ENCODE results near the gene BUD13. TPM values are rescaled to one million over a fixed set of nuclear protein-coding genes. Genes with fewer than 3 reads are reported as not detected.

The BUD13 gene
- total and polyA plus RNA-seq, 2 experiments from 2014 or later, result 6.3 to 8.2 TPM

- no peaks in the 10 kb centered on the region for H3K36me3 ChIP-seq (ENCODE audit: low read depth)
- H3K79me2 ChIP-seq (ENCODE audit: insufficient read depth), result no peaks in the 10 kb centered on the region
- no peak overlapping the region for H2AFZ ChIP-seq
- H3F3A ChIP-seq (ENCODE audit: insufficient read depth), result no peaks in the 10 kb centered on the region
- peaks cover 8% of the 10 kb centered on the region; the same call in 1 of the 2 replicates for H3K4me1 ChIP-seq (ENCODE audit: insufficient read depth)
- no peaks in the 10 kb centered on the region for H4K20me1 ChIP-seq (ENCODE audit: insufficient read depth)
- no peak overlapping the region for H3K9ac ChIP-seq
- no peak for TF ChIP-seq EZH2phosphoT487 (IDR thresholded peaks at IDR 0.05; ENCODE audit: insufficient read depth, low read depth)
- TF ChIP-seq EZH2 (IDR thresholded peaks at IDR 0.05; ENCODE audit: insufficient read depth, poor library complexity, severe bottlenecking), result no peak
- H3K9me2 ChIP-seq (ENCODE audit: insufficient read depth), result no peaks in the 10 kb centered on the region
- no peak for DNase-seq
- H3K9me3 ChIP-seq (ENCODE audit: low read depth), result no peaks in the 10 kb centered on the region
- in situ Hi-C loops (cut with MboI), result no loop called here
- H3K27me3 ChIP-seq (replicated peaks; ENCODE audit: insufficient read depth), result no peaks in the 10 kb centered on the region; the same call in none of the 2 replicates
- H3K27ac ChIP-seq, result no peak overlapping the region
- H3K4me3 ChIP-seq, result no peak overlapping the region
- 74 to 79% methylated on average over 5 to 7 of the region's 7 CpGs for WGBS, 2 experiments (ENCODE audit: low coverage in 1 of 2, low lambda C conversion rate in 2 of 2, missing lambda C conversion rate in 2 of 2)
- H3K4me2 ChIP-seq (ENCODE audit: unreplicated experiment), result no peak overlapping the region
These were observed 49.3 kb downstream of the BUD13 start for GRCh38 chr11:116723511-116723910.

DNA sequence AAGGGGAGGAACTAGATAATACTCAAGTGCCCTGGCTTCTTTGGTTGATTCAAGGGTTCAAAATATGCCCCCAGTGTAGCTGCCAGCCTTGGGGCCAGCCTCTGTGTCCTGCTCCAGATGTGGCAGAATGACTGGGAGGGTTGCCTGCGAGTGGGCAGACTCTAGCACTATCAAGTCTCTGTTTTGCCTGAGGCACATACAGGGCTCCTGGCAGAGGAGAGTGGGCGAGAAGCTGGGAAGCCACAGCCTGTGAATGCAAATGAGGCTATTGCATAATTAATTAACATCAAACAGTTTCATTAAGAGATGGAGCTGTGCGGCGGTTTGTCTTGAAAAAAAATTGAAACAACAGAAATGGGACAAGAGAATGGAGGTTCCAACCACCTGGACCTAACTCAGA, 50.8 kb downstream of the BUD13 start:
- Histone ChIP-seq H2AFZ (no peak overlapping the region), H3K9me3 (ENCODE audit: low read depth) (no peaks in the 10 kb centered on the region), H3K4me2 (ENCODE audit: unreplicated experiment) (no peak overlapping the region), H3K4me1 (ENCODE audit: insufficient read depth) (peaks cover 8% of the 10 kb centered on the region; the same call in 1 of the 2 replicates), H3F3A (ENCODE audit: insufficient read depth) (no peaks in the 10 kb centered on the region), H3K27ac (no peak overlapping the region), H3K4me3 (no peak overlapping the region), H3K79me2 (ENCODE audit: insufficient read depth) (no peaks in the 10 kb centered on the region), H4K20me1 (ENCODE audit: insufficient read depth) (no peaks in the 10 kb centered on the region), H3K9ac (no peak overlapping the region), H3K27me3 (replicated peaks; ENCODE audit: insufficient read depth) (no peaks in the 10 kb centered on the region; the same call in 1 of the 2 replicates), H3K36me3 (ENCODE audit: low read depth) (no peaks in the 10 kb centered on the region), H3K9me2 (ENCODE audit: insufficient read depth) (no peaks in the 10 kb centered on the region)
- no peak for TF ChIP-seq EZH2 (IDR thresholded peaks at IDR 0.05; ENCODE audit: insufficient read depth, poor library complexity, severe bottlenecking)
- TF ChIP-seq EZH2phosphoT487 (IDR thresholded peaks at IDR 0.05; ENCODE audit: insufficient read depth, low read depth), result no peak
- no peak for DNase-seq
- in situ Hi-C loops (cut with MboI), result no loop called here
- 88% methylated on average over 4 of the region's 4 CpGs for WGBS, 2 experiments (ENCODE audit: low coverage in 1 of 2, low lambda C conversion rate in 2 of 2, missing lambda C conversion rate in 2 of 2)

DNA sequence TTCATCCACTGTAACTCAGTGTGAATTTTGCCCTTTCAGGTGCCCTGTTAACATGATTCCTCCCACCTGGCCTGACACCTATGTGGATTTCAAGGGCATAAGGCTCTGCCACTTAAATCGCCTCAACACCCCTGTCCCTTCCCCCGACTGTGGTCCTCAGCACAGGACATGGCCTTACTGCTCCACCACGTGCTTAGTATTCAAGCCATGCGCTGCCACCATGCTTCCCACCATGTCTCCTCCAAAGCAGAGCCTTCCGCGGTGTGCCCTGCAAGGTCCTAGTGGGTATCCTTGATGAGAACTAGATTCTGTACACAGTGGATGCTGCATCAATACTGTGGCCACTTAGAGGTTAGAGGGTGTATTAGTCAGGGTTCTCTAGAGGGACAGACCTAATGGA, 51.9 kb downstream of the BUD13 start:
- in situ Hi-C loops (cut with MboI), result no loop called here
- Histone ChIP-seq H3K79me2 (ENCODE audit: insufficient read depth) (no peaks in the 10 kb centered on the region), H2AFZ (no peak overlapping the region), H3K27me3 (replicated peaks; ENCODE audit: insufficient read depth) (no peaks in the 10 kb centered on the region; the same call in 1 of the 2 replicates), H3K27ac (no peak overlapping the region), H3K4me2 (ENCODE audit: unreplicated experiment) (no peak overlapping the region), H3K36me3 (ENCODE audit: low read depth) (no peaks in the 10 kb centered on the region), H3K9ac (no peak overlapping the region), H3F3A (ENCODE audit: insufficient read depth) (no peaks in the 10 kb centered on the region), H3K4me3 (no peak overlapping the region), H3K9me2 (ENCODE audit: insufficient read depth) (no peaks in the 10 kb centered on the region), H3K4me1 (ENCODE audit: insufficient read depth) (peaks cover 3% of the 10 kb centered on the region; the same call in 1 of the 2 replicates), H3K9me3 (ENCODE audit: low read depth) (no peaks in the 10 kb centered on the region), H4K20me1 (ENCODE audit: insufficient read depth) (no peaks in the 10 kb centered on the region)
- WGBS, 2 experiments (ENCODE audit: low coverage in 1 of 2, low lambda C conversion rate in 2 of 2, missing lambda C conversion rate in 2 of 2), result 74 to 75% methylated on average over 6 of the region's 6 CpGs
- TF ChIP-seq EZH2 (IDR thresholded peaks at IDR 0.05; ENCODE audit: insufficient read depth, poor library complexity, severe bottlenecking) (no peak), EZH2phosphoT487 (IDR thresholded peaks at IDR 0.05; ENCODE audit: insufficient read depth, low read depth) (no peak)
- no peak for DNase-seq

DNA sequence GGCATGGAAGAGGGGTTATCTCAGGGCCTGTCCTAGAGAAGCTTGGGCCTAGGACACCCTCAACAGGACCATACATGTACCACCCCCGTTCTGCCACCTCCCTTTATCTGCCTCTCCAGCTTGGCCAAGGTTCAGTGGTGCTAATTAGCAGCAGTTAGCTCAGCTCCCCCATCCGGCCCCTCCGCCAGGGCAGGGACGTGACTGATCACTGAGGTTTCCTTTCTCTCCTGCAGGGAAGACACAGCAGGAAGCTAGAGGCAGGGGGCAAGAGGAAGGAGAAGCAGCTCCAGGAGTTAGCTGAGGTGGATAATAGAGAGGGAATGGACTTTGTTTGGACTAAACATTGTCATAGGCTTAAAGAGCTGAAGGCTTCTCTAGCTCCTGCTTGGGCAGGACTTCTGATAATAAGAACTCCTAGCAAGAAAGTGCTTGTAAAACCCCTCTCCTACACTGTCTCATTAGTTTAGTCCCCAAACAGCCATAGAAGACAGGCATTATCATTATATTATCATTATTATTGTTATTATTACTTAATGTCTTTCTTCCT, 53.8 kb downstream of the BUD13 start:
- in situ Hi-C loops (cut with MboI), result no loop called here

More for the DNA sequence above, 53.8 kb downstream of the BUD13 start:
- Histone ChIP-seq H3K79me2 (ENCODE audit: insufficient read depth) (no peaks in the 10 kb centered on the region), H3K27ac (no peak overlapping the region), H3F3A (ENCODE audit: insufficient read depth) (no peaks in the 10 kb centered on the region), H3K9ac (no peak overlapping the region), H3K4me3 (no peak overlapping the region), H4K20me1 (ENCODE audit: insufficient read depth) (no peaks in the 10 kb centered on the region), H2AFZ (no peak overlapping the region), H3K9me2 (ENCODE audit: insufficient read depth) (no peaks in the 10 kb centered on the region), H3K9me3 (ENCODE audit: low read depth) (no peaks in the 10 kb centered on the region), H3K4me1 (ENCODE audit: insufficient read depth) (no peaks in the 10 kb centered on the region), H3K36me3 (ENCODE audit: low read depth) (no peaks in the 10 kb centered on the region), H3K4me2 (ENCODE audit: unreplicated experiment) (no peak overlapping the region), H3K27me3 (replicated peaks; ENCODE audit: insufficient read depth) (peaks cover 5% of the 10 kb centered on the region; the same call in 1 of the 2 replicates)
- no peak for DNase-seq
- TF ChIP-seq EZH2 (IDR thresholded peaks at IDR 0.05; ENCODE audit: insufficient read depth, poor library complexity, severe bottlenecking) (no peak), EZH2phosphoT487 (IDR thresholded peaks at IDR 0.05; ENCODE audit: insufficient read depth, low read depth) (no peak)
- 45 to 51% methylated on average over 4 of the region's 4 CpGs for WGBS, 2 experiments (ENCODE audit: low coverage in 1 of 2, low lambda C conversion rate in 2 of 2, missing lambda C conversion rate in 2 of 2)
